Rectal smooth muscle tissue (tissue), 1 donor: ENCODE results near the gene FIGN.
A peak's percentile ranks its signal among the peaks of the same experiment; 100 is the strongest.

Experiments used
- H3K27ac ChIP-seq: one replicate; pipeline ENCODE4 v1.7.0; 2013; ENCODE audit warnings: low read depth, low read length, inconsistent platforms
- H3K27me3 ChIP-seq: one replicate; pipeline ENCODE4 v1.7.0; 2013; ENCODE audit warnings: low read length; ENCODE audit not compliant: control insufficient read depth, insufficient read depth
- H3K36me3 ChIP-seq: one replicate; pipeline ENCODE4 v1.7.0; 2013; ENCODE audit warnings: low read length; ENCODE audit not compliant: control insufficient read depth, insufficient read depth
- H3K4me1 ChIP-seq: one replicate; pipeline ENCODE4 v1.7.0; 2013; ENCODE audit warnings: low read length; ENCODE audit not compliant: control insufficient read depth, insufficient read depth
- H3K4me3 ChIP-seq: one replicate; pipeline ENCODE4 v1.7.0; 2013; ENCODE audit warnings: low read length
- H3K9ac ChIP-seq: one replicate; pipeline ENCODE4 v1.7.0; 2013; ENCODE audit warnings: low read length

Gene FIGN

GRCh38 chr2:163693484-163693883 lies 42.3 kb downstream of the FIGN start:
- no peaks in the 10 kb centered on the region for H3K4me1 ChIP-seq
- no peak overlapping the region for H3K9ac ChIP-seq
- H3K27me3 ChIP-seq, result no peaks in the 10 kb centered on the region
- no peaks in the 10 kb centered on the region for H3K36me3 ChIP-seq
- no peak overlapping the region for H3K4me3 ChIP-seq
- no peak overlapping the region for H3K27ac ChIP-seq

GRCh38 chr2:163692611-163693482 lies 43.0 kb downstream of the FIGN start:
- Histone ChIP-seq H3K4me3 (no peak overlapping the region), H3K4me1 (no peaks in the 10 kb centered on the region), H3K36me3 (no peaks in the 10 kb centered on the region), H3K27me3 (no peaks in the 10 kb centered on the region), H3K9ac (no peak overlapping the region), H3K27ac (peak overlapping the region; percentile 19)

GRCh38 chr2:163692081-163692480 lies 43.7 kb downstream of the FIGN start:
- Histone ChIP-seq H3K36me3 (no peaks in the 10 kb centered on the region), H3K27ac (no peak overlapping the region), H3K4me3 (no peak overlapping the region), H3K9ac (no peak overlapping the region), H3K27me3 (no peaks in the 10 kb centered on the region), H3K4me1 (no peaks in the 10 kb centered on the region)

GRCh38 chr2:163690896-163691295 lies 44.9 kb downstream of the FIGN start:
- Histone ChIP-seq H3K9ac (no peak overlapping the region), H3K36me3 (no peaks in the 10 kb centered on the region), H3K4me1 (no peaks in the 10 kb centered on the region), H3K27ac (no peak overlapping the region), H3K27me3 (no peaks in the 10 kb centered on the region), H3K4me3 (no peak overlapping the region)

- Histone ChIP-seq H3K4me1 (no peaks in the 10 kb centered on the region), H3K36me3 (no peaks in the 10 kb centered on the region)
These were observed 48.6 kb downstream of the FIGN start for GRCh38 chr2:163687217-163687616.

GRCh38 chr2:163686289-163686688 lies 49.5 kb downstream of the FIGN start:
- Histone ChIP-seq H3K27ac (no peak overlapping the region), H3K4me3 (no peak overlapping the region), H3K27me3 (no peaks in the 10 kb centered on the region), H3K9ac (no peak overlapping the region), H3K4me1 (no peaks in the 10 kb centered on the region), H3K36me3 (no peaks in the 10 kb centered on the region)

More at GRCh38 chr2:163687217-163687616, 48.6 kb downstream of the FIGN start:
- Histone ChIP-seq H3K9ac (no peak overlapping the region), H3K4me3 (no peak overlapping the region), H3K27ac (no peak overlapping the region), H3K27me3 (no peaks in the 10 kb centered on the region)

GRCh38 chr2:163682695-163683094 lies 53.1 kb downstream of the FIGN start:
- Histone ChIP-seq H3K27me3 (no peaks in the 10 kb centered on the region), H3K27ac (no peak overlapping the region), H3K9ac (no peak overlapping the region), H3K4me1 (no peaks in the 10 kb centered on the region), H3K36me3 (no peaks in the 10 kb centered on the region), H3K4me3 (no peak overlapping the region)

GRCh38 chr2:163681745-163682144 lies 54.1 kb downstream of the FIGN start:
- H3K36me3 ChIP-seq, result no peaks in the 10 kb centered on the region
- no peaks in the 10 kb centered on the region for H3K4me1 ChIP-seq
- H3K9ac ChIP-seq, result no peak overlapping the region
- no peak overlapping the region for H3K27ac ChIP-seq
- H3K4me3 ChIP-seq, result no peak overlapping the region
- no peaks in the 10 kb centered on the region for H3K27me3 ChIP-seq

GRCh38 chr2:163675388-163675787 lies 60.4 kb downstream of the FIGN start:
- Histone ChIP-seq H3K27me3 (no peaks in the 10 kb centered on the region), H3K9ac (no peak overlapping the region), H3K4me3 (no peak overlapping the region), H3K27ac (no peak overlapping the region), H3K36me3 (no peaks in the 10 kb centered on the region), H3K4me1 (no peaks in the 10 kb centered on the region)

- no peaks in the 10 kb centered on the region for H3K27me3 ChIP-seq
- H3K36me3 ChIP-seq, result no peaks in the 10 kb centered on the region
- no peak overlapping the region for H3K9ac ChIP-seq
- no peaks in the 10 kb centered on the region for H3K4me1 ChIP-seq
- no peak overlapping the region for H3K4me3 ChIP-seq
- no peak overlapping the region for H3K27ac ChIP-seq
These were observed 62.3 kb downstream of the FIGN start for GRCh38 chr2:163673522-163673921.

- peaks cover 2% of the 10 kb centered on the region for H3K4me1 ChIP-seq
- no peaks in the 10 kb centered on the region for H3K36me3 ChIP-seq
- no peak overlapping the region for H3K4me3 ChIP-seq
- no peak overlapping the region for H3K27ac ChIP-seq
- no peak overlapping the region for H3K9ac ChIP-seq
- H3K27me3 ChIP-seq, result no peaks in the 10 kb centered on the region
These were observed 64.9 kb downstream of the FIGN start for GRCh38 chr2:163670929-163671328.

- Histone ChIP-seq H3K27me3 (no peaks in the 10 kb centered on the region), H3K4me3 (no peak overlapping the region), H3K9ac (no peak overlapping the region), H3K27ac (no peak overlapping the region), H3K4me1 (peaks cover 2% of the 10 kb centered on the region), H3K36me3 (no peaks in the 10 kb centered on the region)
These were observed 66.3 kb downstream of the FIGN start for GRCh38 chr2:163669506-163669905.
